Keratinocyte (primary cell): Measurements from ENCODE around the gene ADRA2C.

Experiments
- CTCF ChIP-seq, 3 experiments: IDR thresholded peaks in 1 of 3; conservative IDR thresholded peaks in 1 of 3; optimal IDR thresholded peaks in 1 of 3; 2 replicates in 2 of 3; 3 replicates in 1 of 3; pipeline versions ENCODE3 to v1.5.1; 2011; ENCODE audit warnings: low read length in 3 of 3, mild to moderate bottlenecking in 3 of 3, moderate library complexity in 2 of 3, control low read depth in 1 of 3, inconsistent platforms in 1 of 3; ENCODE audit not compliant: insufficient read depth in 2 of 3; ENCODE audit errors: extremely low read depth in 1 of 3
- EZH2 ChIP-seq: IDR thresholded peaks from one replicate; pipeline ENCODE4 v1.6.1; 2012; ENCODE audit warnings: inconsistent platforms, mild to moderate bottlenecking, low read length, moderate library complexity

GRCh38 chr4:3721627-3722026 is 44.6 kb upstream of the ADRA2C start:
- TF ChIP-seq CTCF (optimal IDR thresholded peaks at IDR 0.05 in 1 of 3, IDR thresholded peaks at IDR 0.05 in 1 of 3, conservative IDR thresholded peaks at IDR 0.05 in 1 of 3; ENCODE audit: extremely low read depth in 1 of 3, insufficient read depth in 2 of 3, low read length in 3 of 3) (no peak), EZH2 (no peak)
